Keratinocyte (primary cell): ENCODE measurements around the gene TOM1L2.

Experiments used
- EZH2 ChIP-seq: IDR thresholded peaks from one replicate; pipeline ENCODE4 v1.6.1; 2012; ENCODE audit warnings: inconsistent platforms, mild to moderate bottlenecking, low read length, moderate library complexity
- TF ChIP-seq, protein P1 (sequence below), 3 experiments: IDR thresholded peaks in 1 of 3; conservative IDR thresholded peaks in 1 of 3; optimal IDR thresholded peaks in 1 of 3; 2 replicates in 2 of 3; 3 replicates in 1 of 3; pipeline versions ENCODE3 to v1.5.1; 2011; ENCODE audit warnings: low read length in 3 of 3, mild to moderate bottlenecking in 3 of 3, moderate library complexity in 2 of 3, control low read depth in 1 of 3, inconsistent platforms in 1 of 3; ENCODE audit not compliant: insufficient read depth in 2 of 3; ENCODE audit errors: extremely low read depth in 1 of 3

DNA sequence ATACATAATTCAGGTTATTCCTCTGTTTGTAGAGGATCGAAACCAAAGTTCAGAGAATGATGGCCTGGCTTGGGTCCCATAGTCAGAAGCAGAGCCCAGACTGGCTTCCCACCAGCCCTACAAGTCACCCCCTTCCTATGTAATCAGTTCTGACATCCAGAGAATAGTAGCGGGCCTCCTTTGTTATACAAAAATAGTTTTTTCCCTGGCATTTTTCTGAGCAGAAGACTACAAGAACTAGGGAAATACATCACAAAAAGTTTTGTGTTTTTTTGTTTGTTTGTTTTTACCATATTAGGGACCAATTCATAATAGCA lies 47.6 kb upstream of the TOM1L2 start:
- TF ChIP-seq, protein P1, sequence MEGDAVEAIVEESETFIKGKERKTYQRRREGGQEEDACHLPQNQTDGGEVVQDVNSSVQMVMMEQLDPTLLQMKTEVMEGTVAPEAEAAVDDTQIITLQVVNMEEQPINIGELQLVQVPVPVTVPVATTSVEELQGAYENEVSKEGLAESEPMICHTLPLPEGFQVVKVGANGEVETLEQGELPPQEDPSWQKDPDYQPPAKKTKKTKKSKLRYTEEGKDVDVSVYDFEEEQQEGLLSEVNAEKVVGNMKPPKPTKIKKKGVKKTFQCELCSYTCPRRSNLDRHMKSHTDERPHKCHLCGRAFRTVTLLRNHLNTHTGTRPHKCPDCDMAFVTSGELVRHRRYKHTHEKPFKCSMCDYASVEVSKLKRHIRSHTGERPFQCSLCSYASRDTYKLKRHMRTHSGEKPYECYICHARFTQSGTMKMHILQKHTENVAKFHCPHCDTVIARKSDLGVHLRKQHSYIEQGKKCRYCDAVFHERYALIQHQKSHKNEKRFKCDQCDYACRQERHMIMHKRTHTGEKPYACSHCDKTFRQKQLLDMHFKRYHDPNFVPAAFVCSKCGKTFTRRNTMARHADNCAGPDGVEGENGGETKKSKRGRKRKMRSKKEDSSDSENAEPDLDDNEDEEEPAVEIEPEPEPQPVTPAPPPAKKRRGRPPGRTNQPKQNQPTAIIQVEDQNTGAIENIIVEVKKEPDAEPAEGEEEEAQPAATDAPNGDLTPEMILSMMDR (optimal IDR thresholded peaks at IDR 0.05 in 1 of 3, IDR thresholded peaks at IDR 0.05 in 1 of 3, conservative IDR thresholded peaks at IDR 0.05 in 1 of 3; ENCODE audit: extremely low read depth in 1 of 3, insufficient read depth in 2 of 3, low read length in 3 of 3) = no peak
- no peak for TF ChIP-seq EZH2
